GM19397 (cell line): ENCODE measurements around the gene SLC12A9.

Experiments used
- ATAC-seq: cut with Tn5 transposase; IDR thresholded peaks from one replicate; pipeline ENCODE4 v1.9.1; 2021; ENCODE audit warnings: mild to moderate bottlenecking, moderate library complexity; ENCODE audit not compliant: unreplicated experiment

SLC12A9 gene

DNA sequence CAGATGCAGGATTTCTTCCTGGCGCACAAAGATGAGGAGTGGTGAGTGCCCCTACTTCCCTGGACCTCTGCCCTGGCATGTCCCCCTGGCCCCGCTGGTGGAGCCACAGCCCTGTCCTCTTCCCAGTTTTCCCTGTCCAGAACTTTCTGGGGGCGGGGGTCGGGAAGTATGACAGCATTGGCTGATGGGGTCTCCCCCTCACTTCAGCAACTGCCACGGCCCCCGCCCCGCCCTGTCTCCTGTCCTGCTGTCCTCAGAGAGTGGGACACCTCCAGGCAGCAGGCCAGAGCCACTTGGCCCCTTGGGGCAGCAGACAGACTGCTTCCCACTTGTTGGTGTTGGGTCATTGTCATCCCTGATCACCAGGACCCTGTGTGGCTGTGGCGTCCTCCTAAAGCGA, 29.7 kb downstream of the SLC12A9 start:
- ATAC-seq: no peak

DNA sequence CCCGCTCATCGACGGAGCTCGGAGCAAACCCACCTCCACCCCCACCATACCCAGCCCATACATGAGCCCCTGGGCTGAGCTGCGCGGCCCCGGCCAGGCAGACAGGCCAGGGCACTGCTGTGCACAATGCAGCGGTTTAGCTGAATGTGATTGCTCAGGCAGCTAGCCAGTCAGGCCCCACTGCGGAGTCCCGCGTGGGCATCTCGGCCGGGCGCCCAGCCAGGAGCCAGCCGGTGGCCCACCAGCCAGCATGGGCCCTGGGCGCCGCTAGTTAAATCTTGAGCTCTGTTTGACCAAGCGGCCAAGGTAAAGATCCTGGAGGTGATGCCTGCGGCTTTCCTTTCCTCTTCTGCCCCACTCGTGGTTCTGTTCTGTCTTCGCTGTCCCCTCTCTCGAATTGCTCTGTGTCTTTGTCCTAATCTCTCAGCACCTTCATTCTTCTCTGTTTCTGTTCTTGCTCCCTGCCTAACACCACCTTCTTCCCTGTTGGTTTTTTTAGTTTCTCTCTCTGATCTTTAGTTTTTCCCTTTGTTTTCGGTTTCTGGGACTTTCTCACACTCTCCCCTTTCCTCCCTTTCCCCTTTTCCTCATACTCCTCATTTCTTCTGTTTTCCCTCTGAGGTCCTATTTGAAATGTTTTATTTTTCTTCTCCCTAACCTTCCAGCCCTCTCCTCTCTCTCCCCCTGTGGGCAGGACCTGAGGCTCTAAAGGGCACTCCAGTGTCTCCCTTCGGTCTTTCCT, 30.4 kb downstream of the SLC12A9 start:
- no peak for ATAC-seq

DNA sequence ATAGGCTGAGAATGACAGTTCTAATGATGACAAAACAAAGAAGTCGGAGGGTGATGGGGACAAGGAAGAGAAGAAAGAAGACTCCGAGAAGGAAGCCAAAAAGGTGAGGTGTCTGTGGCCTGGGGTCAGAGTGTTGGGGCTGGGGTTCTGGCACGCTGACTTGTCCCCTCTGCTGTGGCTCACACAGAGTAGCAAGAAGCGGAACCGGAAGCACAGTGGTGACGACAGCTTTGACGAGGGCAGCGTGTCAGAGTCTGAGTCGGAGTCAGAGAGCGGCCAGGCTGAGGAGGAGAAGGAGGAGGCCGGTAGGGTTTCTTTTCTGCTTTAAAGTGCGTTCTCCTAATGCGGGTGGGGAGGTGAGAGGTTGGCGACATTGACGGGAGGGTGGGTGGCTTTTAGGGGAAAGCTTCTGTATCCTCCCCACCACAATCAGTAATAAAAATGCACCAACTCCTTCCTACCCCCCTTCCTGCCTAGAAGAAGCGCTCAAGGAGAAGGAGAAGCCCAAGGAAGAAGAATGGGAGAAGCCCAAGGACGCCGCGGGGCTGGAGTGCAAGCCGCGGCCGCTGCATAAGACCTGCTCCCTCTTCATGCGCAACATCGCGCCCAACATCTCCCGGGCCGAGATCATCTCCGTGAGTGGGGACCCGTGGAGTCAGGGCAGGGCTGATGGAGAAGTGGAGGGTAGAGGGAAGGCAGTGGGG, 32.4 kb downstream of the SLC12A9 start:
- ATAC-seq: no peak

DNA sequence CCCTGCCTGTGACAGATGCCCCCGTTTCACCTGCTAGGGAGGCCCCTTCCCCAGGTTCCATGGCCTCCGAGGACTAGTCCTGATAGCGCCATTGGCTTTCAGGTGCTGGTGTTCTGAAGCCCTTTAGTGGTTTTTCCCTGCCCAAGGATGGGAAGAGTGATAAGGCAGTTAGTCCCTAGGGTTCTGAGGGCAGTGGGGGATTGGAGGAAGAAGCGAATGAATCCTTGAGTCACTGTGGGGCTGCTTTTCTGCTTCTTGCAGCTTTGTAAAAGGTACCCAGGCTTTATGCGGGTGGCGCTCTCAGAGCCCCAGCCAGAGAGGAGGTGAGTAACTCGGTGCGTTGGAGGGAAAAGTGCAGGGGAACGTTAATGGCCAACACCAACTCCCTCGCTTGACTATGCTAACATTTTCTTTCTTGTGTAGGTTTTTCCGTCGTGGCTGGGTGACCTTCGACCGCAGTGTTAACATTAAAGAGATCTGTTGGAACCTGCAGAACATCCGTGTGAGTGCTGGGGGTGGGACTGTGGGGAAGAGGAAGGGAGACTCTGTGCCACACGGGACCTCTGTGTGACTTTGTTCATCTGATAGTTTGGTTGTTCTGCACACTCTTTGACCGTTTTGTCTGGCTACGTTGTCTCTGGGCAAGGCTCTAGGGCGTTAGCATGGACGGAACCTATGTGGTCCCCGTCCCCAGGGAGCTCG, 33.1 kb downstream of the SLC12A9 start:
- ATAC-seq: no peak

DNA sequence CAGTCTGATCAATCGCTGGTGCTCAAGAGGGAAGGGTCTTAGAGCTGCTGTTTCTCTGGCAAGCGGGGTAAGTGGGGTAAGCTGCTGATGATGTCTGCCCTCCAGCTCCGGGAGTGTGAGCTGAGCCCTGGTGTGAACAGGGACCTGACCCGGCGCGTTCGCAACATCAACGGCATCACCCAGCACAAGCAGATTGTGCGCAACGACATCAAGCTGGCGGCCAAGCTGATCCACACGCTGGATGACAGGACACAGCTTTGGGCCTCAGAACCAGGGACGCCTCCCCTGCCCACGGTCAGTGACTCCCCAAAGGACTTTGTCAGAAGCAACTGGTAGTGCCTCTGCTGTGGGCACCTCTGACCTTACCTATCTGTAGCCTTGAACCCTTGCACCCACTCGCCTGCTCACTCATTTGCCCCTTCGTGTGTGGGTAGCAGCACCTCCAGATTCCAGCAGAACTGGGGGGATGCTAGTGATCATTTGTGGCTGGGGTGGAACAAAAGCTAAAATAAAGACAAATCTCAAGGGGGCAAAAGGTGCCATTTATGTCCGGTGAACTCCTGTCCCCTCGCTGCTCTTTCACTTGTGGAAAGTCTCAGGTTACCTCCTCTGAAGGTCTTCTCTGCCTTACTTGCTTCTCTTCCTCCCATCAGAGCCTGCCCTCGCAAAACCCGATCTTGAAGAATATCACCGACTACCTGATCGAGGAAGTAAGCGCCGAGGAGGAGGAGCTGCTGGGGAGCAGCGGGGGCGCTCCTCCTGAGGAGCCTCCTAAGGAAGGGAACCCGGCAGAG, 33.8 kb downstream of the SLC12A9 start:
- ATAC-seq: no peak

DNA sequence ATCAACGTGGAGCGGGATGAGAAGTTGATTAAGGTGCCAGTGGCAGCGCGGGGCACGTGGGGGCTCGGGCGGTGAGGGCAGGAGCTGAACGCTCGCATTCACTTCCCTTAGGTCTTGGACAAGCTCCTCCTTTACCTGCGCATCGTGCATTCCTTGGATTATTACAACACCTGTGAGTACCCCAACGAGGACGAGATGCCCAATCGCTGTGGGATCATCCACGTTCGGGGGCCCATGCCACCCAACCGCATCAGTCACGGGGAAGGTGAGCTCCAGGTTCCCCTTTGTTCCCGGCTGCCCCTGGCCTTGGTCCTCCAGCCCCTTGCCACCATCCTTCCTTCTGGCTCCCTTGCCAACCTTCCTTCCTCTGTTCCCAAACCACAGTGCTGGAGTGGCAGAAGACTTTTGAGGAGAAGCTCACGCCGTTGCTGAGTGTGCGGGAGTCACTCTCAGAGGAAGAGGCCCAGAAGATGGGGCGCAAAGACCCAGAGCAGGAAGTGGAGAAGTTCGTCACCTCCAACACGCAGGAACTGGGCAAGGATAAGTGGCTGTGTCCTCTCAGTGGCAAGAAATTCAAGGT, 34.5 kb downstream of the SLC12A9 start:
- ATAC-seq: no peak

DNA sequence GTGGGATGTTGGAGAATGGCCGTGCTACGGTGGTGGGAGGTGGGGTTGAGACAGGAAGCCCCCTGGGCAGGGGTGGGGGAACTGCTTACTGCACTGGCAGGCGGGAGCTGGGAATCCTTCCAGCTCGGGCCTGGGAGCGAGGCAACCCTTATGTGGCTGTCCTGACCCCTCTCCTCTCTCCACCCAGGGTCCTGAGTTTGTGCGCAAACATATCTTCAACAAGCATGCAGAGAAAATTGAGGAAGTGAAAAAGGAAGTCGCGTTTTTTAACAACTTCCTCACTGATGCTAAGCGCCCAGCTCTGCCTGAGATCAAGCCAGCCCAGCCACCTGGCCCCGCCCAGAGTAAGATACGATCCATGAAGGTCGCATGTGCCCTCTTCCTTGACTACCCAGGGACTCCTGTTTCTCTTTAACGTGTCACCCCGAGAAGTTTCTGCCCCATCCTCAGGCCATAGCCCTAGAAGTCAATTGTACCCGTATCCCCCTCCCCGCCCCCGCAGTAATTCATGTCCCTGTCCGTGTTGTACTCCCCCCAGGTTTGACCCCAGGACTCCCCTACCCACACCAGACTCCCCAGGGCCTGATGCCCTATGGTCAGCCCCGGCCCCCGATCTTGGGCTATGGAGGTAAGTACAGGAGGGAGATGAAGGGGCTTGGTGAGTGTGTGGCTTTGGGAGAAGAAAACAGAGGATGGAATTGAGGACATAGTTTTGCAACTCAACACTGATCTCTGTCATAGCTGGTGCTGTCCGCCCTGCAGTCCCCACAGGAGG, 35.2 kb downstream of the SLC12A9 start:
- no peak for ATAC-seq

DNA sequence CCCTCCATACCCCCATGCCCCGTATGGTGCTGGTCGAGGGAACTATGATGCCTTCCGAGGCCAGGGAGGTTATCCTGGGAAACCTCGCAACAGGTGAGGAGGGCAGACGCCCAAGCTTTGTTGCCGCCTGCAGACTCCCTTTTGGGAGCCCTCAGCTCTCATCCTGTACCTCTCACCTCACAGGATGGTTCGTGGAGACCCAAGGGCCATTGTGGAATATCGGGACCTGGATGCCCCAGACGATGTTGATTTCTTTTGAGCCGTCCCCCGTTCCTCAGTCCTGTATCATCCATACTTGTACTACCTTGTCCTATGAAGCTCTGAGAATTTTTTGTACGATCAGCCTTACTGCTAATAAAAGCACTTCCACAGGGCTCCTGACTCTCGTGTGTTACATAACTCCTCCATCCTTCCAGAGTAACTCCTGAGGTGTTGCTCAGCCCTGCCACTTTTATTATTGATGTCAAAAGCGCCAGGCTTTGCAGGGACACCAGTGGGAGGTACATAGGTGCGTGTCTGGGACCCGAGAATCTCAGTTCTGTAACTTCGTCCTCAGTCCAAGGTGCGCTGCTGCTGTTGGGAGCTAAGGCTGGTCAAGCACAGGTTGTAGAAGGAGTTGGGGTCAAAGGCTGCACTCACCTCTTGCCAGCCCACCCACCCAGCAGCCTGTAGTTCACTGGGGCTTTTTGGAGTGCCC, 35.9 kb downstream of the SLC12A9 start:
- ATAC-seq: no peak

DNA sequence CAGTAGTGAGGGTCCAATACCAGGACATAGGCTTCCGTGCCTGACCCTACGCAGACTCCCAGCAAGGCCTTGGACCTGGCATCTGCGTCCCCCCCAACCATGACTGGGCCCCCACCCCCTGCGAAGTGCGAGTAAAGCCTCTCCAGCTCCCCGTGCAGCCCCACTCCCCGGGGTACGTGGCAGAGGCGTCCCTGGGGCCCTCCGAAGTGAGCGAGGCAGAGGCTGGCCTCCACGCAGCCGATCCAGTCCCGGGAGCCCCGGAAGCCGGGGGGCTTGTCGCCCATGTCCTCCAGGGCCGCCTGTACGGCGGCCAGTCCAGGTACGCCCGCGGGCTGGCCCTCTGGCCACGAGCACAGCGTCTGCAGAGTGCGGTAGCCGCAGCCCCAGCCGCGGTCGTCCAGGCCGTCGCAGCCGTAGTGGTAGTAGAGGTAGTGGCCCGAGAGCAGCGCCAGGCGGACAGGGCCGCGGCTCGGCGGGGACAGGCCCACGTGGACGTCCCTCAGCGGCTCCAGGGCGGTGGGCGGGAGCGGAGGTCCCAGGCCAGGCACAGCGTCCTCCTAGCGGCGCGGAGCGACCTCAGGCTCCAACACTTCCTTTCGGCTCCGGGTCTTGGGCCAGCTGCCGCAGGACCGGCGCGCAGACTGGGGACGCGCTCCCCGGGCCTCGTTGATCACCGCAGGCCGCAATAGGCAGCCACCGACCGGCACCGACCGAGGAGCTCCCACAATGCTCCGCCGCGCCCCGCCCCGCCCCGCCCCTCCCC, 36.7 kb downstream of the SLC12A9 start, which contains the start of gene UFSP1:
Gene UFSP1, minus strand, starts transcription at position 728 of the 763 bp plus-strand sequence. Its CDS starts 444 bp downstream, at position 284.
- peak; percentile 36 for ATAC-seq

DNA sequence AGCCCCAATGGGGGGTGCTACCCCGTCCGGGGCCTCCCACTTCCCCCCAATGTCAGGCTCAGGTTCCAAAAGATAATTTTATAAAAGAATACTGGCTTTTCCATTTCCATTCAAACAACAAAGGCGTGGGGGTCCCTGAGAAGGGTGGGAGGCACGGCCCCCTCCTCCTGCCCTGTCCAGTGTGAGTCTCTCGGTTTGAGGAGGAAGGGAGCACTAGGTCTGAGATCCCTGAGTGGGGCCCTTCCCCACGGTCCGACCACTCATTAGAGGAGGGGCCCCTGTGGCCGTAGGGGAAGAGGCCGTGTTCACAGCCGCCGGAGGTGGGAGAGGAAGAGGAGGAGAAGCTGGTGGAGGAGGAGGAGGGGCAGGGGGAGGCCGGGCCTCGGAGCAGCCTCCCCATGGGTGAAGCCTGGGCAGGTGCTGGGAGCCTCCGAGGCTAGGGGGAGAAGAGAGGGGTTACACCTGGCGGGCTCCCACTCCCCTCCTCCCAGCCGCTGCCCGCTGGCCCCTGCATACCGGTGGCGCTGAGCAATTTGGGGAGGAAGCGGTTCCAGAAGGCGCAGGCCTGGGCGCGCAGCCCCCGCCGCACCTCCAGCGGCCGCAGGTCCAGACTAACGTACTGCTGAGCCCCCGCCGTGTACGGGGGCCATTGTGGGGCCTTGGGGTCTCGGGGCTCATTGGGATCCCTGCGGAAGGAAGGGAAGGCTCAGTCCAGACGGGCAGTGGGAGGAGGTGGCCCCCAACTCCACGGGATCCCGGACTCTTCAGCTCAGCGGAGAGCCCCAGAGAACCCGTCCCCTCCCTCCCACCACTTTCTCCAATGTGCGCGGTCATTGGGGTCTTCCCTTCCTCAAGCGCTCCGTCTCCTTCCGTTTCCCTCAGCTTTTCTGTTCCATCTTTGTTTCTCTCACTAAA, 38.4 kb downstream of the SLC12A9 start:
- ATAC-seq: no peak

DNA sequence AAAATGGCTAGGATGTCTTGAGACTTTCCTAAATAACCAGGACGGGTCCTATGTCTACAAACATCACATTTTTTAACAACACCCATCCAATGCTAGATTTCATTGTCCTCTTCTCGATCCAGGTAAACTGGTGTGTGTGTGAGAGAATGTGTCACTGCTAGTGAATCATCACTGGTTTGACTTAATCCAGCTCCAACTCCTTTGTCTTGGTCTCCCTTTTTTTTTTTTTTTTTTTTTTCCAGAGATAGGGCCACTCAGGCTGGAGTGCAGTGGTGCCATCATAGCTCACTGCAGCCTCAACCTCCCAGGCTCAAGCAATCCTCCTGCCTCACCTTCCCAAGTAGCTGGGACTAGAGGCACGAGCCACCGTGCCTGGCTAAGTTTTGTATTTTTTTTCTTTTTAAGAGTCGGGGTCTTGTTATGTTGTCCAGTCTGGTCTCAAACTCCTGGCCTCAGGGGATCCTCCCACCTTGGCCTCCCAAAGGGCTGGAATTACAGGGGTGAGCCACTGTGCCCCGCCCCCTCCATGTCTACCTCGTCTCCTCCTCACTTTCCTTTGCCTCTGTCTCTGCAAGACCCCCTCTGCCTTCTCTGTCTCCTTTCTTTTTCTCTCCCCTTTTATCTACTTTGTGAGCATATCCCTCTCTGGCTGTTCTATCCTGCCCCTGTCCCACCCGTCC, 39.2 kb downstream of the SLC12A9 start:
- no peak for ATAC-seq

DNA sequence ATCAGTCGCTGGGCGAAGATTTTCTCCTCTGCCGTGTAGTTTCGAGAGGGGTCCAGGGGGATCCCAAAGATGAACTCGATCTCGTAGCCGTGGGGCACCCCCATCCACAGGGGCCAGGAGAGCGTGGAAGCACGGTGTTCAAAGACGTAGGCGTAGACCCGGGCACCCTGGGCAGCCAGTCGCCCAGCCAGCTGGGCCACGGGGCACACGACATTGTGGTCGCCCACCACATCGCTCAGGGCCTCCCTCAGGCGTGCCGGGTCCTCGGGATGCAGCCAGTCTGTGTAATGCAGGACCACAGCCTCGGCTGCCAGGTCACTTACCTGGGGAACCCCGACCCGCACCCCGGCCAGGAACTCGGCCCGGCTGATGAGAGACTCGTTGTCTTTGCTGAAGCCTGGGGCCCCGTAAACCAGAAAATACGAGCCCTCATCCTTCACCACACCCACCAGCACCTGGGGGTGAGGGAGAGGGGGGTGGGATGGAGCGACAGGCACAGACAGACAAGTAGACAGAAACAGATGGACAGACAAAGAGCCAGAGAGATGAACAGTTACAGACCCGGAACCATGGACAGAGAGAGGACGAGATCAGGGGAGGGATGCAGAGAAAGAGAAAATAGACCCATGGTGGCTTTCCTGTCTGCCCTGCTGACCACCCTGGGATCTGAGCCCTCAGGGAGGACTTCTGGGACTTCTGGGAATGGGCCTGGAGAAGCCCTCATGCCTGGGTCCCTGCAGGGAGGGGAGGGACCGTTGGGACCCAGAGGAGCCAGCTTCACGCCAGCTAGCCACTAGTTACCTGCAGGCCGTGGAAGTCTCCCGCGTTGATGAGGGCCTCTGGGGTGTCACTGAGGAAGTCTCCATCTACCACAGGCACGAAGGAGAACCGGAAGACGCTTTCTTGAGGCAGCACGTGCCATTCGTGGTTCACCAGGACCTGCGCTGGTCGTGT, 40.1 kb downstream of the SLC12A9 start:
- ATAC-seq: no peak

DNA sequence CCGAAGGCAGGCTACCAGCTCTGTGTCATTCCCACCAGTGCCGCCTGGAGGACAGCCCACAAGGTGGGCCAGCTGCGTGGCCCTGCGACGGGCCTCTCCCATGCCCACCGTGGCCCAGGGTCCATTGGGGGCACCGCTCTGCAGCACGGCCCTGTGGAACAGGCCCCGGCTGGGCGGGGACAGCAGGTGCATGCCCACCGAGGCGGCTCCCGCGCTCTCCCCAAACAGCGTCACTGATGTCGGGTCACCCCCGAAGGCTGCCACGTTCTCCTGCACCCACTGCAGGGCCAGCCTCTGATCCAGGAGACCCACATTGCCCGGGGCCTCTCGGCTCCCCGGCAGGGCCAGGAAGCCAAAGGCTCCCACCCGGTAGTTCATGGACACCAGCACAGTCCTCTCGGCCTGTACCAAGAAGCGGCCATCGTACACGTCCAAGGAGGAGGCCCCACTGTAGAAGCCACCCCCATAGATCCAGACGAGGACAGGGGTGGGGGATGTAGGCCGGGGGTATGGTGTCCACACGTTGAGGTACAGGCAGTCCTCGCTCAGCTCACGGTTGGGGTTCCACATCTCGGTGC, 40.9 kb downstream of the SLC12A9 start:
- ATAC-seq: no peak

DNA sequence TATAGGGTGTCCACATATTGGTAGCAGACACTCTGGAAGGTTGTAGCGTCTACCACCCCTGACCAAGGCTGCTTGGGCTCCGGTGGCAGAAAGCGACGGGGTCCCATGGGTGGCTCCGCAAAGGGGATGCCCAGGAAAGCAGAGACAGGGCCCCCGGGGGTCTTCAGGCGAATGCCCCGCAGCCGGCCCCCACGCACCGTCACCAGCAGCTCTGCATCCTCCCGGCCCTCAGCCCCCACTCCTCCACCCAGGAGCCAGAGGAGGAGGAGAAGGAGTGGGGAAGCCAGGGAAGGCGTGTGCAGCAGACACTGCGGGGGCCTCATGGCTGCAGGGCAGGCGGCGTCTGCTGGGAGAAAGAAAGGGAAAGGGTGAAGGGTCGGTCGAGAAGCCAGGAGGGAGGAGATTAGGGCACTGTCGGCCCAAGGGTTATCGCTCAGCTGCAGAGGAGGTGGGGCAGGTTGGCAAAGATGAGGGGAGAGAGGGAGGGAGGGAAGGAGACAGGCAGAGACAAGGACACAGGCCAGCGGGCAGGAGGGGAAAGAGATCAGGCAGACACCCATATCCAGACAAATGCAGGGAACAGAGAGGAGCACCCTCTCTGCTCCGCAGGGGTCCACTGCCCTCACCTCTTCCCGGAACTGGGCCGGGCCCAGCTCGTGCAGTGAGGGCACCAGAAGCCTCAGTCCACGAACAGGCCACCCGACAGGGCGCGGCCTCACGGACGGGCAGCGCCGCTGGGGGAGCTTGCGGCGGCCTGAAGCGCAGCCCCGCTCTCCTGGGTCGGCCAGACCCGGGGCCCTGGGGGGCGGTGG, 41.6 kb downstream of the SLC12A9 start:
- no peak for ATAC-seq
